Left hindlimb (tissue), 1 donor: ENCODE measurements around the gene MED12L.

Source experiments
- DNase-seq: peaks from one replicate; pipeline ENCODE4 v3.0.0-alpha.2; 2018

Gene MED12L

GRCh38 chr3:151345859-151346258 is 260.4 kb downstream of the MED12L start:
- no peak for DNase-seq

DNA sequence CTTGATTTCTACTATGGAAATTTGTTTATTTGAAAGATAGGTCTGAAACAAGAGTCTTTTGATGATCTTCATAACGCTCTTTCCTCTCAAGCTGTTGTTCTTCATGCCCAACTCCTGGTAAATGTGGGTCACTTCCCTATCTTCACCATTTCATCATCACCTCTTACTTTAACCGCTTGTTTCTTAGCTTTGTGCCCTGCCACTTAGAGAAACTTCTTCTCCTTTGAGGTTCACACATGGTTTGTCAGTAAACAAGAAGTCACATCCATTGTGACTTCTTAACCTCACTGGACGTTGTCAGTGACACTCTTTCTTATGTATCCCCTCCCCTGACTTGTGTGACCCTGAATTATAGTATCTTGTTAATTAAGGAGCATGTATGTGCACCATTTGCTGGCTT is 260.8 kb downstream of the MED12L start:
- DNase-seq = no peak

DNA sequence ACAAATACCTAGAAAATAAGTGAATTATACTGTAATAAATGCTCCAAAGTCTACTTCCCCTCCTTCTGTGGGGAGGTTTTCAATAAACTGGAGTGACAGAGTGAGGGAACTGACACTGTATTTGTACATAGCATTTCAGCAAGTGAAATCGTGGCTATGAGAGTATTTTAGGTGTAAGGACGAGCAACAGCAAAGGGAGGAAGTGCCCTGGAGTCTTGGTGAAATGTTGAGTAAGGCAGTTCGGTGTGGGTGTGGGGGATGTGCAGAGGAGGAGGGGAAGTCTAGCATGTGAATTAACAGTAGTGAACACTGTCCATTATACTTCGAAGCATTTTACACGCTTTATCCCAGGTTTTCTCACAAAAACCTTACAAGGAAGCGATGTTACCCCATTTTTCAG is 262.0 kb downstream of the MED12L start:
- no peak for DNase-seq

DNA sequence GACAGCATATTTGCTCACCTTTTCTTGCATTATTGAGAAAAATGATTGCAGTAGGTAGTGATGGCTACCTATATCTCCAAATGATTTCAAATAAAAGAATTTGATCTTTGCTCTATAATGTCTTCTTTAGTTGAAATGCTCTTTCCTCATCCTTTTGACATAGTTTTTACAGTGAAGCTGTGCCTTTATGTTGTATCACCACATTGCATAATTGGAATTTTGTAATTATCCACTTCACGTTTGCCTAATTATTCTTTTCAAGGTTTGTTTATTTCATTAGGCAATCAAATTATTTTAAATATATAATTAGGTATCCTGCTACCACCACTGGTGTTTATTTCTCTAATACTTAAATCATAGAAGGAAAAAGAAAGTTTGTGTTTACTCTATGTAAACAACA is 265.2 kb downstream of the MED12L start:
- no peak for DNase-seq

DNA sequence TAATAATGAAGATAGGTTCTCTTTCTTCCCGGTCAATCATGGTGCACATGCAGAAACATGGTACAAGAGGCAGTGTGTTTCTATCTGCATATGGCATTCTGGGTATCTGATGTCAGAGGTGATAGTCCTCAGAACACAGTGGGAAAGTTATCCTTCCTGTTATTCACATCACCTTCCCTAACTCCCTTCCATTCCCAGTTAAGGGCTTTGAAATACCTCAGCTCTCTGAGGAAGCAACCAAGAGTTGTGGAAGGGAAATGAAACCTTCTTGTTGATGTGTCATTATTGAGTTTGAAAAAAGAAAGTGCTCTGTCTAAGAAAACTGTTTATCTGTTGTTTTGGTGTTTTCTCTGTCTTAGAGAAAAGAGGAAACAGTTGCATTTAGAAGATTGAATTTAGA is 265.8 kb downstream of the MED12L start:
- no peak for DNase-seq

DNA sequence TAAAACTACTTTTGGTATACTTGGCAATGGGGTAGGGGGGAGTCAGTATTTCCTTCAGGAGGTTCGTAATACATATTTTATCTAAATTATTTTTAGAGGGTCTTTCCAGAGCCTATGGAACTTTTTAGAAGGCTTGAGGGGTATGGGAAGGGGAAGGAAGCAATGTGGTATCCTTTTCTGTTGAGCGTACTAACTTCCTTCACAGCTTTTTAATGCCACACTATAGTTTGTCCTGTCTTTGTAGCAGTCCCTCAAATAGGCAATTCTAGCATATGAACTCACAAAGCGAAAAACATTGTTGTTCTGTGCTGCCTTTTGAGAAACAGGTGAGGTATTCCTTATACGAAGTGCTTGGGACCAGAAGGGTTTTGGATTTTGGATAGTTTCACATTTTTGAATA is 266.2 kb downstream of the MED12L start:
- no peak for DNase-seq

DNA sequence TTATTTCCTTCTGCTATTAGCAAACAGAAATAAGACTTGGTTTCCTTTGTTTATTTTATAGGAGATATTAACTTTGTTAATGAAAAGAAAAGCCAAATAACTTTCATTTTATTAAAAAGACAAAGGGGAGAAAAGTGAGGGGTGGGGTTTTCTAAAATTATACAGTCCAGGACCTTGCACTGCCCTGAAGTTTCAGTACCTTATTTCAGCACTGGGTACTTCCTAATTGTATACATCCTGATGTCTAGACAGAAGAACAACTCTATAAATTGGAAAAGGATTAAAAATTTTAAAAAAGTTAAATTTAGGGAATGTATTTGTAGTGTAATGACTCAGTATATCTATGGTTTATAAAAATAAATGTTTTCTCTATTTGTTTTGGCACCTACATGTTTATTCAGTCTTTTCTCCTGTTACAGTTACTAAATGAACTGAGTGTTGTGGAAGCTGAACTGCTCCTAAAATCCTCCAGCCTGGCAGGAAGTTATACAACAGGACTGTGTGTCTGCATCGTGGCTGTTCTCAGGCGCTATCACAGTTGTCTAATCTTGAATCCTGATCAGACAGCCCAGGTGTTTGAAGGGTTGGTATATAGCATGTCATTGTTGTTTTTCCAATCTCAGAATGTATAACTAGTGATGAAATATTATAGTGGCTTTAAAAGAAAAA is 271.5 kb downstream of the MED12L start:
- DNase-seq = no peak

- no peak for DNase-seq
These were observed 272.0 kb downstream of the MED12L start for GRCh38 chr3:151357463-151357850.

GRCh38 chr3:151362751-151363174 is 277.3 kb downstream of the MED12L start:
- DNase-seq = no peak

GRCh38 chr3:151366993-151367392 is 281.5 kb downstream of the MED12L start:
- no peak for DNase-seq

GRCh38 chr3:151367448-151367847 is 282.0 kb downstream of the MED12L start:
- no peak for DNase-seq

DNA sequence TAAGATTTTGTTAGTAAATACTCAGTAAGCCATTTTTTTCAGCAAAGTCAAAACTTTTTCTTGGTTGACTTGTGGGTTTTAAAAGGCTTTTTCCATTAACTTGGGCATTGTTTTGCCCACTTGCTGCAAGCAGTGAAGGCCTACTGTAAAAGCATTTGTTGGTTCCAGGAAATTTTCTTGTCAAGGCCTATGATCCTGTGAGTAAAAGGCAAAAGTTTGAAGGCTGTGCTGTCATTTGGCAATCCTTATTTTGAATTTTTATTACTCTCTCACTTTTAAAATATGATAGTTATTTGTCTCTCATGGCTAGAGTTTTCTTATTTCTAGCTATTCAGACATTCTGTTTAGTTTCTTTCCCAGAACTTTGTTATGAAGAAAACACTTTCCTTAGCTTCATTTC is 286.1 kb downstream of the MED12L start:
- DNase-seq = no peak

- DNase-seq = no peak
These were observed 286.8 kb downstream of the MED12L start for GRCh38 chr3:151372063-151372820.

DNA sequence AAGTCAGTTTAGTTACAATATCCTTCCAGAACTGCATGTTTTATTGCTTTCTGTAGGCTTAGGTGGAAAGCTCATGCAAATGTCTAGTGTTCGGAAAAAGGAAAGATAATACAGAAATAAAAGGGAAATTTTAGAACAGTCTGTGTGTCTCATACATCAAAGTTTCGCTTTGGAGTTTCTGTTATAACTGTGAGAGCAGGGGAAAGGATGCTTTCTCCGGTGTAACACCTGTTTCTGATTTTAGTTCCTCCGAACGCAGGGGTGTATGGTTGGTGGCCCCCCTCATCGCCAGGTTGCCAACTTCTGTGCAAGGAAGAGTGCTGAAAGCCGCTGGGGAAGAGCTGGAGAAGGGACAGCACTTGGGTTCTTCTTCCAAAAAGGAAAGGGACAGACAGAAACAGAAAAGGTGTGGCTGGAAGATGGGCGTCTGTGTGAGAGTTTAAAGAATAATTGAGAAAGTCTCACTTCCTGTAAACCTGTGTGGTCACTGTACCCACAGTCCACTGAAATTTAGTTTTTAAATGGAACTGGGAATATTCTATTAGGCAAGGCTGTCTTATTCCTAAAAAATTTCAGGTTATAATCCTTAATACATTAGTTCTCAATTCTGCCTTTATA is 292.4 kb downstream of the MED12L start:
- DNase-seq = no peak

- no peak for DNase-seq
These were observed 293.7 kb downstream of the MED12L start for GRCh38 chr3:151379083-151379734.

- no peak for DNase-seq
These were observed 297.2 kb downstream of the MED12L start for GRCh38 chr3:151382671-151383070.

DNA sequence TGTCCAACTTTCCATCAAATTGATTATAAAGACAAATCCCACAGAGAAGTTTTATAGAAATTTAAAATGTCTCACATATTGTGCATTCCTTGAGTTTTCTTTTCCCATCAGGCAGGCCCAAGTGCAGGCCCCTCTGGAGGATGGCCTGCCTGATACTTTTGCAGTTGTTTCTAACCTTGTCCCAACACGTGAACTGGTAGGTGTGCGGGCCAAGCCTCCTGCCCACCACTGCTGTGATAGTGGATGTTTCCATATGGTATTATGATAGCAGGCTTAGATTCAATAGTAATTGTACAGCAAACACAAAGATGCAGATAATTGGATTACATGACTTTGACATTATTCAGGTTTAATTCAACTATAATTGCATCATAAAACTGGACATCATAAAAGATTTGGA is 297.6 kb downstream of the MED12L start:
- DNase-seq = no peak

GRCh38 chr3:151383956-151384355 is 298.5 kb downstream of the MED12L start:
- no peak for DNase-seq

DNA sequence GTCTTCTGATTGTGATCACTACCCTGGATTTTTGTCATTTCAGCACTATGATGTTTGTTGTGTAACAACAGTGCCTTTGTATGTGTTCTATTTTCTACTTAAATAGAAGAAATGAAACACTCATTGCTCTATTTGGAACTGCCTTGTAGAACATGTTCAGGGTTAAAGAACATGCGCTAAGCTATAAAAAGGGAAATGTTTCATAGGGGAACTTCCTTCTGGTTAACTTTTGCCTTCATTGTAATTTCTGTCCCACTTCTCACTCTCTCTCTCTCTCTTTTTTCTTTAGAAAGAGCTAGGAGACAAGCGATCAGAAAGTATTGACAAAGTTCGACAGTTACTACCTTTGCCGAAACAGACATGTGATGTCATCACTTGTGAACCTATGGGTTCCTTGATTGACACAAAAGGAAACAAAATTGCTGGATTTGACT is 299.3 kb downstream of the MED12L start, which contains the start of gene P2RY12:
Gene P2RY12, minus strand, starts transcription at position 13 of the 434 bp plus-strand sequence. CDS start 45,908 bp downstream, outside the sequence.
- DNase-seq = no peak

GRCh38 chr3:151386056-151386455 is 300.6 kb downstream of the MED12L start:
- DNase-seq = no peak

GRCh38 chr3:151387432-151387831 is 302.0 kb downstream of the MED12L start:
- DNase-seq = no peak

DNA sequence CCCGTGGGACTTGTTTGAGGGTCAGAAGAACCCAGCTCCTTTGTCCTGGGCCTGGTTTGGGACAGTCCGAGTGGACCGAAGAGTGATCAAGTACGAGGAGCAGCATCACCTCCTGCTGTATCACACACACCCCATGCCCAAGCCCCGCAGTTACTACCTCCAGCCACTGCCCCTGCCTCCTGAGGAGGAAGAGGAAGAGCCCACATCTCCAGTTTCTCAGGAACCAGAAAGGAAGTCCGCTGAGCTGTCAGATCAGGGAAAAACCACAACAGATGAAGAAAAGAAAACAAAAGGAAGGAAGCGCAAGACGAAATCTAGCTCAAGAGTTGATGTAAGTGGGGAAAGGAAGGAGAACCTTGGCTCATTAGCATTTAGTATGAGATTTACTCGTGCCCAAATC is 302.4 kb downstream of the MED12L start:
- no peak for DNase-seq

DNA sequence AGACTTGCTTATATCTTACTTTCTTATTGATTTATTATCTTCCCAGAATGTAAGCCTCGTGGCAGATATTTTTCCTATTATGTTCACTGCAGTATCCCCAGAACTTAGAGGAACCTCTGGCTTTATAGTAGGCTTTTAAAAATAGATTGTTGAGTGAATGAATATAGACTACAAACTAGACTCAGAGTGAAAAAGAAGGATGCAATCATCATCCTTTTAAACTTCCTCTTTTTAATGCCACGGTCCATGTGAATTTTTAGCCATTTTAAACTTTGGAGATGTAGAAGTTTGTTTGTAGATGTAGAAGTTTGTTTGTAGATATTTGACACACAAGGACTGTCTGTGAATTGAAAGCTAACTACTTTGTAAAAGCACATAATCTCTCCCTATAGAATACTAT is 306.3 kb downstream of the MED12L start:
- DNase-seq = no peak
